PC-9 (cell line): ENCODE measurements around the gene MORF4L2.
"Not testable (repeated sequence)": the region's sequence is repeated elsewhere in the genome, so short reads cannot be mapped to it uniquely, and the experiment has no call there.

Source experiments
- CTCF ChIP-seq: fragments of 200-600 bp; sonication (generic); conservative IDR thresholded peaks from 2 replicates; pipeline ENCODE4 v1.6.1; 2017; ENCODE audit warnings: mixed run types, antibody characterized with exemption, mild to moderate bottlenecking, moderate library complexity
- EZH2 ChIP-seq: fragments of 200-600 bp; sonication (generic); IDR thresholded peaks from 2 replicates; pipeline ENCODE4 v1.8.0; 2017; ENCODE audit warnings: antibody characterized with exemption, low read depth

GRCh38 chrX:103655230-103656000 lies 31.1 kb downstream of the MORF4L2 start:
- not testable (repeated sequence) for TF ChIP-seq CTCF, EZH2
